ENCODE data around the gene USP16. TPM values are rescaled to one million over a fixed set of nuclear protein-coding genes. Genes with fewer than 3 reads are reported as not detected.

USP16 gene
- total RNA-seq, 1 experiment from 2014 or later: 27.3 TPM

DNA sequence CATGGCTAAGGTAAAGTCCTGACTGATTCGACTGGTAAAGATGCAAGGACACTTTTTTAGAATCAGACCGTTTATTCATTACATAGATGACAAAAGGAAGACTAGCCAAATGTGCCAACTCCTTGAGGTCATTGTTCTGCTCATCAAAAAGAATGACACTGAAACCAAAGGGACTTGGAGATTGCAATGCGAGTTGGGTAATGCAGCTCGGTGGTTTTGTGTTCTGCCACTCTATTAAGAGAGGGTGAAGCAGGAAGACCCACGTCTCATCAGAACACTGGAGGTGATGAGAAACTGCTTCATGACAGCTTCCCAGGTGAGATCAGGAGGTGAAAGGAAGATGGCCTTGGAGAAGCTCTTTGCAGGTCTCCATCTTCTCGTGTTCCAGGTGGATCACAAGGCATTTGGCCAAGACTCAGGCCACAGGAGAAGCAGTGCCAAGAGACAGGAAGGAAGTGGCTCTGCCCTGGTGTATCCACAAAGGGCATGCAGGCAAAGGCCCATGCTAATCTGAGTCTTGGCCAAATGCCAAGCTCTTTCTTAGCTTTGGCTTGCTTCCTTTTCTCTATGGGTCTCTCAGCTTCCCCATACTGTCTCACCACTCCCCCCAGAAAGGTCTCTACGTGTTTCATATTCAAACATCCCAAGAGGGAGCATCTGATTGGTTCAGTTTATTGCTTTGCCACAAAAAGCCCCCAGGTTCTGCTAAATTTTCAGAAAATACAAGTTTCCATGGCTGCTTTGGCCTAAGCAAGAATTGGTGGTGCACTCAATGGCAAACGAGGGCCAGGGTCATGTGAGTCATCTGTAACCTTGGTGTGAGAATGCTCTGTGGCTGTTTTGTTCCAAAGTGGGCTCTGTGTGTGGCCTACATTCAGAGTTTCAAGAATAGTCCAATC is 54.6 kb downstream of the USP16 start:
- peak overlapping the region; percentile 19; the same call in 1 of the 2 replicates for H2AFZ ChIP-seq (ENCODE audit: low read length)
- peak overlapping the region; percentile 87 for H3K4me2 ChIP-seq (ENCODE audit: low read depth, low read length, poor library complexity, severe bottlenecking)
- DNase-seq: peak; percentile 91
- peaks cover 51% of the 10 kb centered on the region for H3K79me2 ChIP-seq (ENCODE audit: low read length)
- H3K27ac ChIP-seq (ENCODE audit: low read length): peak overlapping the region; percentile 94
- no peaks in the 10 kb centered on the region for H4K20me1 ChIP-seq (ENCODE audit: insufficient read depth, low read depth, low read length)
- peak overlapping the region; percentile 47 for H3K9ac ChIP-seq (ENCODE audit: low read length)
- no peaks in the 10 kb centered on the region for H3K9me3 ChIP-seq (ENCODE audit: low read length)
- no peaks in the 10 kb centered on the region for H3K36me3 ChIP-seq (ENCODE audit: insufficient read depth, low read length)
- H3K9me2 ChIP-seq (replicated peaks; ENCODE audit: insufficient read depth, low read length): no peaks in the 10 kb centered on the region
- H3K4me1 ChIP-seq (ENCODE audit: low read length): peaks cover 79% of the 10 kb centered on the region
- no peaks in the 10 kb centered on the region for H3K27me3 ChIP-seq (ENCODE audit: low read length)
- peak overlapping the region; percentile 17; the same call in 1 of the 2 replicates for H3K4me3 ChIP-seq (ENCODE audit: low read length)

DNA sequence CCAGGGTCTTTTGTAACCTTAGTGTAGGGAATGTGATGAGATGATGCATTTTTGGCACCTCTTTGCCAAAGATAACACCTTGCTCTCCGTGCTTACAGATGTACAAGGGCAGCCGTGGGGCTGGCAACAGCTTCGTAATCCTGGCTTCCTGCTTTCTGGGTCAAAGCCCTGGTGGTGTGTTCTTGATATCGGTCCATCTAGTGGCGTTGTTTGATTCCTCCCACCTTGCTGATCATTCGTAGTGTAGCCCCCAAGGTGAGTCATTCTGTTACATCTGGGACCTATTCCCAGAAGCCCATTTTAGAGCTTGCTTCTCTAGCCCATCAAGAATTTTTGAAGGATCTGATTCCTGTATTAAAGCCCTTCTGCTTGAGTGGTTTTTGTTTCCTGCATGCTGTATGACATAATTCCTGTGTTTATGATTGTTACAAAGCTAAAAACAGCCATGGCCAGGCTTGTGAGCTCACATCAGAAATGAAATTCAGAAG is 56.0 kb downstream of the USP16 start:
- Histone ChIP-seq H3K9me3 (ENCODE audit: low read length) (no peaks in the 10 kb centered on the region), H3K4me1 (ENCODE audit: low read length) (peaks cover 79% of the 10 kb centered on the region), H4K20me1 (ENCODE audit: insufficient read depth, low read depth, low read length) (no peaks in the 10 kb centered on the region), H3K36me3 (ENCODE audit: insufficient read depth, low read length) (no peaks in the 10 kb centered on the region), H3K27ac (ENCODE audit: low read length) (no peak overlapping the region), H3K4me2 (ENCODE audit: low read depth, low read length, poor library complexity, severe bottlenecking) (no peak overlapping the region), H3K9me2 (replicated peaks; ENCODE audit: insufficient read depth, low read length) (no peaks in the 10 kb centered on the region), H3K9ac (ENCODE audit: low read length) (no peak overlapping the region), H2AFZ (ENCODE audit: low read length) (no peak overlapping the region), H3K4me3 (ENCODE audit: low read length) (no peak overlapping the region), H3K27me3 (ENCODE audit: low read length) (no peaks in the 10 kb centered on the region), H3K79me2 (ENCODE audit: low read length) (peaks cover 61% of the 10 kb centered on the region)
- DNase-seq: no peak

DNA sequence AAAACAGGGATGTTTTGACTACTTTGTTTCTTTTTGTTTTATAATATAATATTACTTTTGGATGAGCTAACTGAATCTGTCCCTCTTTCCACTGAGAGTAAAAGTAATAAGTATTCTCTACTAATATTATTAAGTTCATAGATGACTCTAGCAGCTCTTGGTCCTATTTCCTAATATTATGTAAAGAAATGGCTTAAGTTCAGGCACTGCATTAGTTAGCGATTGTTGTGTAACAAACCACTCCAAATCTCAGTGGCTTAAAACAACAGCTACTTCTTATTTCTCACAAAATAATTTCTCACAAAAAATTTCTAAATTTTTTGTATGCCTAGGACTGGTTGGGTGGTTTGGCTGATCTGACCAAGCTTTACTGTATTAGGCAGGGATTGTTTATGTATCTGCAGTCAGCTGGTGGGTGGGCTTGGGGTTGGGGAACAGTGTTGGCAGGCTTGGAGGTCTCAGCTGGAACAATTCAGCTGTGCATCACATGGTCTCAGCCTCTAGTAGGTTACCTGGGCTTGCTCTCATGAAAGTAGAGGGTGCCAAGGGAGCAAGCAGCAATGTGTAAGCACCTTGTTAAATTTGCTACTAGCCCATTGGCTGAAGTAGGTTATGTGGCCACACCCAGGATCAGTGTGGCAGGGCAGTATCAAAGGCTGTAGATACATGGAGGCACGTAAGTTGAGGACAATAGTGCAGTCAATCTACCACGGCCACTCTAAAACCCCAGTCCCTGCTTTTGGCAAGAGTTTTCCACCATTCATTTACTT is 57.8 kb downstream of the USP16 start:
- H3K9ac ChIP-seq (ENCODE audit: low read length): no peak overlapping the region
- no peaks in the 10 kb centered on the region for H4K20me1 ChIP-seq (ENCODE audit: insufficient read depth, low read depth, low read length)
- H3K9me2 ChIP-seq (replicated peaks; ENCODE audit: insufficient read depth, low read length): no peaks in the 10 kb centered on the region
- no peak overlapping the region for H3K4me2 ChIP-seq (ENCODE audit: low read depth, low read length, poor library complexity, severe bottlenecking)
- peaks cover 74% of the 10 kb centered on the region for H3K4me1 ChIP-seq (ENCODE audit: low read length)
- H3K9me3 ChIP-seq (ENCODE audit: low read length): no peaks in the 10 kb centered on the region
- H3K27ac ChIP-seq (ENCODE audit: low read length): no peak overlapping the region
- H3K36me3 ChIP-seq (ENCODE audit: insufficient read depth, low read length): peaks cover 3% of the 10 kb centered on the region; the same call in 1 of the 2 replicates
- H2AFZ ChIP-seq (ENCODE audit: low read length): no peak overlapping the region
- no peak overlapping the region for H3K4me3 ChIP-seq (ENCODE audit: low read length)
- H3K27me3 ChIP-seq (ENCODE audit: low read length): no peaks in the 10 kb centered on the region
- peaks cover 65% of the 10 kb centered on the region for H3K79me2 ChIP-seq (ENCODE audit: low read length)
- DNase-seq: no peak

DNA sequence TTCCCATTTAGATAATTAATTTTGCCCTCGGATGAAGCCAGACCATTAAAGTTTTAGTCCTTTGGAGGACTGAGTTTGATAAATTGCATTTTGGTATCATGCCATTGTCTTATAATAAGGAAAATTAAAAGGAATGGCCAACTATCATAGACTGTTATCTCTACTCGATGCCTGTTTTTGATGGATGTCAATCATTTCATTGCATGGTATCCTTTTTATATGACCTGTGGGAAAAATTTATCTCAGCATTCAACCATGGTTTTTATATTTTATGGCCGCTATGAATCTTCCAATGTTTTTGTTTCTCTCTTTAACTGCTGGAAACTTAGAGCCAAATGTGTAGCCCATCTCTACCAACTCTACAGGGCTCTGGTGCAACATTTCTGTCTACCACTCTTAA is 58.8 kb downstream of the USP16 start:
- peaks cover 3% of the 10 kb centered on the region; the same call in 1 of the 2 replicates for H3K36me3 ChIP-seq (ENCODE audit: insufficient read depth, low read length)
- H3K4me2 ChIP-seq (ENCODE audit: low read depth, low read length, poor library complexity, severe bottlenecking): no peak overlapping the region
- H2AFZ ChIP-seq (ENCODE audit: low read length): no peak overlapping the region

DNA sequence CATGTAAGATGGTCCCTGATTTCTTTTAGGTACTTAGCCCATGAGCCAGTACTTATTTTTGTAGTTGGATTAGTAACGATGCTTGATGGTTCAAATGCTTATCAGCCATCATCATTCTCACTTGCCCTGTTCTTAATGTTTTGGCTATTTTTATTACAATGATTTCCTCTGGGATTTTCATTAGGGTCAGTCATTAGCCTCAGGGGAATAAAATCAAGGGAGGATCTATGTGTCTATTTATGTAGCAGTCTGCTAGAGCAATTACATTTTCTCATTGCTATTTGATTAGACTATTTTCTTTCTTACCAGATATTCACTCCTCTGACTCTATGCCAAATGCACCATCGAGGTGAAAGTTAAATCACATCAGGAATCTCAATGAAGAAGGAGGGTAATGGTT is 59.9 kb downstream of the USP16 start:
- no peak for DNase-seq
- no peaks in the 10 kb centered on the region for H3K9me3 ChIP-seq (ENCODE audit: low read length)
- H3K36me3 ChIP-seq (ENCODE audit: insufficient read depth, low read length): peaks cover 3% of the 10 kb centered on the region; the same call in 1 of the 2 replicates
- peaks cover 53% of the 10 kb centered on the region for H3K4me1 ChIP-seq (ENCODE audit: low read length)
- H3K79me2 ChIP-seq (ENCODE audit: low read length): peaks cover 49% of the 10 kb centered on the region
- no peaks in the 10 kb centered on the region for H3K27me3 ChIP-seq (ENCODE audit: low read length)
- H3K27ac ChIP-seq (ENCODE audit: low read length): peak overlapping the region; percentile 72
- no peaks in the 10 kb centered on the region for H3K9me2 ChIP-seq (replicated peaks; ENCODE audit: insufficient read depth, low read length)
- peak overlapping the region; percentile 17; the same call in 1 of the 2 replicates for H3K4me3 ChIP-seq (ENCODE audit: low read length)
- H3K9ac ChIP-seq (ENCODE audit: low read length): peak overlapping the region; percentile 26; the same call in 1 of the 2 replicates
- H2AFZ ChIP-seq (ENCODE audit: low read length): no peak overlapping the region; the same call in 1 of the 2 replicates
- no peaks in the 10 kb centered on the region for H4K20me1 ChIP-seq (ENCODE audit: insufficient read depth, low read depth, low read length)
- peak overlapping the region; percentile 63 for H3K4me2 ChIP-seq (ENCODE audit: low read depth, low read length, poor library complexity, severe bottlenecking)

More for the DNA sequence above, 58.8 kb downstream of the USP16 start:
- Histone ChIP-seq H3K79me2 (ENCODE audit: low read length) (peaks cover 59% of the 10 kb centered on the region), H4K20me1 (ENCODE audit: insufficient read depth, low read depth, low read length) (no peaks in the 10 kb centered on the region), H3K27ac (ENCODE audit: low read length) (no peak overlapping the region), H3K4me1 (ENCODE audit: low read length) (peaks cover 64% of the 10 kb centered on the region), H3K27me3 (ENCODE audit: low read length) (no peaks in the 10 kb centered on the region), H3K9ac (ENCODE audit: low read length) (no peak overlapping the region), H3K9me2 (replicated peaks; ENCODE audit: insufficient read depth, low read length) (no peaks in the 10 kb centered on the region), H3K4me3 (ENCODE audit: low read length) (no peak overlapping the region), H3K9me3 (ENCODE audit: low read length) (no peaks in the 10 kb centered on the region)
- no peak for DNase-seq

DNA sequence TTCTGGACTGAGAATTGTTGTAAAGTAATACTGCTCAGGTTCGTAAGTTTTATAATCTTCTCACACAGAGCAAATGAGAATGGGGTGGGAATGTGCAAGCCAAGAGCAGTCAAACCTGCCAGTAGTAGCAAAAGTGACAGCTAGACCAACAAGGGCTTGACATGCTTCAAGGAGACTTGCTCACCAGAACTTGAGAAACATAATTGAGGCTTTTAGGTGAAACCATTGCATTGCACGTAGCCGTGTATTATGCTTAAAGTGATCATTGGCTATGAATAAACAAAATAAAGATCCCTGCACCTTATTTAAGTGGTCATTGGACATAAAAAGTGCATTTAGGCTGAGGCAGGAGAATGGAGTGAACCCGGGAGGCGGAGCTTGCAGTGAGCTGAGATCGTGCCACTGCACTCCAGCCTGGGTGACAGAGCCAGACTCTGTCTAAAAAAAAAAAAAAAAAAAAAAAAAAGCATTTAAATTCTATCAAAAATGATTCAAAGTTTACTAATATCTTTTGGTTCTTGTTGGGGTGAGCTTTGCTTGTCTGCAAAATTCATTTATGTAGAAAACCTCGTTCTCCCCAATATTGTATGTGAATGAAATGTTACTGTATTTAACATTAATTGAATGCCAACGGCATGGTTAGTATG is 60.8 kb downstream of the USP16 start:
- Histone ChIP-seq H3K4me3 (ENCODE audit: low read length) (no peak overlapping the region), H3K4me2 (ENCODE audit: low read depth, low read length, poor library complexity, severe bottlenecking) (peak overlapping the region; percentile 63), H3K9me2 (replicated peaks; ENCODE audit: insufficient read depth, low read length) (no peaks in the 10 kb centered on the region), H3K9ac (ENCODE audit: low read length) (no peak overlapping the region), H3K27ac (ENCODE audit: low read length) (peak overlapping the region; percentile 72), H4K20me1 (ENCODE audit: insufficient read depth, low read depth, low read length) (no peaks in the 10 kb centered on the region), H3K36me3 (ENCODE audit: insufficient read depth, low read length) (peaks cover 3% of the 10 kb centered on the region; the same call in 1 of the 2 replicates), H3K79me2 (ENCODE audit: low read length) (peaks cover 41% of the 10 kb centered on the region), H3K9me3 (ENCODE audit: low read length) (no peaks in the 10 kb centered on the region), H3K27me3 (ENCODE audit: low read length) (no peaks in the 10 kb centered on the region), H3K4me1 (ENCODE audit: low read length) (peaks cover 53% of the 10 kb centered on the region), H2AFZ (ENCODE audit: low read length) (no peak overlapping the region)
- no peak for DNase-seq

DNA sequence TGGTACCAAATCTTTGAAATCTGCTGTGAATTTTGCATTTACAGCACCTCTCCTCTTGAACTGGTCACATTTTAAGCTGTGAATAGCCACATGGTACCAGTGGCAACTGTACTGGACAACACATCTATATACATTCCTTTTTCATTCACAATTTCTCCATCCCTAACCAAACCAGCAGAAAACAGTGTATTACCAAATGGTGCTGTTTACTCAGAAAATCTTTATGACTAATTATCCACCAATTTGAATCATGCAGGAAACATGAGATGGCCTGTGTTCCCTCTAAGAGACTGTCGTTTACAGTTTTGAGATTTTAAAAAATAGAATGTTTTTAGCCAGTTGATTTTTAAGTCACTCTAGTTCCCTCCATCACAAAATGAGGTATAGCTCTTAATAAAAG is 66.6 kb downstream of the USP16 start:
- Histone ChIP-seq H3K4me3 (ENCODE audit: low read length) (no peak overlapping the region), H3K79me2 (ENCODE audit: low read length) (no peaks in the 10 kb centered on the region), H3K9ac (ENCODE audit: low read length) (no peak overlapping the region), H3K27me3 (ENCODE audit: low read length) (no peaks in the 10 kb centered on the region), H3K36me3 (ENCODE audit: insufficient read depth, low read length) (peaks cover 10% of the 10 kb centered on the region; the same call in 1 of the 2 replicates), H4K20me1 (ENCODE audit: insufficient read depth, low read depth, low read length) (no peaks in the 10 kb centered on the region), H3K27ac (ENCODE audit: low read length) (no peak overlapping the region), H2AFZ (ENCODE audit: low read length) (no peak overlapping the region), H3K4me1 (ENCODE audit: low read length) (peaks cover 22% of the 10 kb centered on the region), H3K9me3 (ENCODE audit: low read length) (no peaks in the 10 kb centered on the region), H3K4me2 (ENCODE audit: low read depth, low read length, poor library complexity, severe bottlenecking) (no peak overlapping the region), H3K9me2 (replicated peaks; ENCODE audit: insufficient read depth, low read length) (no peaks in the 10 kb centered on the region)
- no peak for DNase-seq

Data from Karpas-422 (cell line).